Activated T-helper 1 cell treated with Interleukin-2 at 50 U/mL for 16 hours (primary cell): ENCODE results near the gene RPL31.

Source experiments
- DNase-seq: peaks from one replicate; pipeline ENCODE4 v3.0.0-alpha.2; 2020; ENCODE audit warnings: low read depth

RPL31 gene

DNA sequence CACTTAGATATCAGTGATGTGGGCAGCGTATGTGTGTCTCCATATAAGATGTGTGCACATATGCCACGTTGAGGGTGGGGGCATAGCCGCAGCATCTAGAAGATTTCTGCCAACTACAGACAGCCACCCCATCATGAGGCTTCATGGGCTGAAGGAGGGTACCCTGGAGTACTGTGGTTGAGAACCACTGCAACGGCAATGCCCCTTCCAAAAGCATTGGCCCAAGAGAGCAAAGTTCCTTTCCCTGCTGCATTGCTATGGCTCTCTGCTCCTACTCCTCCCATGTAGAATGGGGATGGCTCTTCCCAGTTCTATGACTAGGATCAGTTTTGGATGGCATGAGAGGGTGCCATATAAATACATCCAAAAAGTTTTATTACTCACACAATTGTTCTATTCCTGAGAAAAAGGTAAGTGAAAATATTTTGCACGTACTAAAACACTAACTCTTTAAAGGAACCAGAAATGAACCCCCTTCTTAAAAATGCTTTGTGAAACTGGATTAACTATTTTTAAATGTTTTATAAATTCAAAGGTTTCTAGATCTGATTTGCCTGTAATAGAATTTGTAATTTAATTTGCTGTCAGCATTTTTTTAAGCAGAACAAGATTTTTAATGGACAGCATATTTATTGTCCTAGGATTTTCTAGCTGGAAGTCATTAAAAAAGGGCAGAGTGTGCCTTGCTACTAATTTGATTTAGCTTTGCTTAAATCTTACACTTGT is 4.4 kb upstream of the RPL31 start:
- DNase-seq: no peak

DNA sequence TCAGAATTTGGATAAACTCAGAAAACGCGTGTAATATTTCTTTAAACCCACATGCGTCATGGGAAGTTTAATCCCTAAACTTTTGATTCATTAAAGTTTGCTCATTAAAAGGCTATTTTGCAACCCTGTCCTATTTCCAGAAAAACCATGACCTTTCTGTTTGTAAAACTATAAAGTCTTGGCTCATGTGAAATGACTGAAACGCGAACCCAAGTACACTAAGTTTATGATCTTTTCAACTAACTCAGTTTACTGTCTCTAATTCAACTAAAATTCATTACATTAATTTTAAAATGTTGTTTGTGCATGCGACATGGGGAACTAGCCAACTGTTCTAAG is 3.9 kb upstream of the RPL31 start:
- DNase-seq: no peak

GRCh38 chr2:100999995-101000394 is 2.1 kb upstream of the RPL31 start:
- no peak for DNase-seq

GRCh38 chr2:101002562-101003277 is 631 bp downstream of the RPL31 start:
- DNase-seq: no peak

DNA sequence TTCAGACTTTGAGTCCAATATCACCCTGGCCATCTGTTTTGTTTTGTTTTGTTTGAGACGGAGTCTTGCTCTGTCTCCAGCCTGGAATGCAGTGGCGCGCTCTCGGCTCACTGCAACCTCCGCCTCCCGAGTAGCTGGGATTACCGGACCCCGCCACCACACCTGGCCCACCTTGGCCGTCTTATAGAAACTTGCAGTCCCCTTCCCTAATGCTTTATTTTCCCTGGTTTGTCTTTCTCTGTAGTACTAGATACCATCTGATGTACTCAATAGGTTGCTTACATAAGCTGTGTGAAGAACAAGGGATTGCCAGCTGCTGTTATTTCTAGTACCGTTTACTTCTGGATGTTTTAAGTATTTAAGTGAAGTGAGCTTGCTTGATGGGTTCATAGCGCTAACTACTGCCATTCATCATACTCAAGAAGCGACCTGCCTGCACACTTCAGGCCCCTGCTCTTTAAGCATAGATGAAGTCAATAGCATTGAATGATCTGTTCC is 1.2 kb downstream of the RPL31 start:
- no peak for DNase-seq

DNA sequence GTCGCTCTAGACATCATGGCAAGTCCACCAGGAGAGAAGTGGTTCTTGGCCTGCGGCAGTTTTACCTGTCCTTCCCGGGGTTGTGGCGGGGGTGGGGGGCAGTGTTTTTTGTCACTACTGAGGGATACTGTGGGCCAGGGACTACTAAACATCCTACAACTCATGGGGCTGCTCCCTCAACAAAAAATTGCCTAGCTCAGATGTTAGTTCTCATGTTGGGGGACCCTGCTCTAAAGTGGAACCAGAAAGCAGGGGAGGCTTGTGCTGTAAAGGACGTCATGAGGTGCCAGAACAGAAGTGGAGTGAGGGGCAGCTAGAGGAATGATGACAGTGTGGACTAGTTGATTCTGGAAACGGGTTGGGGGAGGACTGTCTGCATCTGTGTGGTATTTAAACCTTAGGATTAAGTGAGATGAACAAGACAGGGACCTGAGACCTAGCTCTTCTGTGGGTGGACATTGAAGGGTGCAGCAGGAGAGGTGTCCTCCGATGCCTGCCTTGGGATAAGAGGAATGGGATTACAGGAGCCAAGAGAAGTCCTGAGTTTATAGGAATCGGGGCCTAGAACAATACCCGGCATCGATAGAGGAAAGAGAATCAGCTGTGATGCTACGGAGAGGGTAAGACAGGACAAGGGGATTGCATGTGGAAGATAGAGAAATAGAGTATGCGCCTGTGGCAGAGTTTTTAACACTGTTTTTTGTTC is 2.7 kb downstream of the RPL31 start:
- DNase-seq: no peak

GRCh38 chr2:101006065-101006715 is 4.1 kb downstream of the RPL31 start:
- DNase-seq: no peak

GRCh38 chr2:101007415-101008345 is 5.6 kb downstream of the RPL31 start:
- DNase-seq: no peak

- no peak for DNase-seq
These were observed 9.1 kb downstream of the RPL31 start for GRCh38 chr2:101011152-101011551.

DNA sequence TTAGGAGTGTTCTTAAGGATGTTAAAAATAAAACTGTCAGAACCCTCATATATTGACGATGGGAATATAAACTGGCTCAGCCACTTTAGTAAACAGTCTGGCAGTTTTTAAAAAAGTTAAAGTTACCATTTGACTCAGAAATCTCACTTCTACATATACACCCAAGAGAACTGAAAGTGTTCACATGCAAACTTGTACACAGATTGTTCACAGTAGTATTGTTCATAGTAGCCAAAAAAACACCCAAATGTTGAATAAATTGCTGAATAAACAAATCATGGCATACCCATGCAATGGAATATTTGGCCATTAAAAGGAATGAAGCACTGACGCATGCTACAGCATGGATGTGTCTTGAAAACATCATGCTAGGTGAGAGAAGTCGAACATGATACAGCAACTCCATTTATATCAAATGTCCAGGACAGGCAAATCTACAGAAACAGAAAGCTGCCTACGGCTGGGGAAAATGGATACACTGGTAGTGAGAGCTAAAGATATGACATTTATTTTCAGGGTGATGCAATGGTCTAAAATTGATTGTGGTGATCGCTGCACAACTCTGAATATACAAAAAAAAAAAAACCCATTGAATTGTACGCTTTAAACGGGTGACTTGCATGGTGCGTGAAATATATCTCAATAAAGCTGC is 10.1 kb downstream of the RPL31 start:
- DNase-seq: no peak

DNA sequence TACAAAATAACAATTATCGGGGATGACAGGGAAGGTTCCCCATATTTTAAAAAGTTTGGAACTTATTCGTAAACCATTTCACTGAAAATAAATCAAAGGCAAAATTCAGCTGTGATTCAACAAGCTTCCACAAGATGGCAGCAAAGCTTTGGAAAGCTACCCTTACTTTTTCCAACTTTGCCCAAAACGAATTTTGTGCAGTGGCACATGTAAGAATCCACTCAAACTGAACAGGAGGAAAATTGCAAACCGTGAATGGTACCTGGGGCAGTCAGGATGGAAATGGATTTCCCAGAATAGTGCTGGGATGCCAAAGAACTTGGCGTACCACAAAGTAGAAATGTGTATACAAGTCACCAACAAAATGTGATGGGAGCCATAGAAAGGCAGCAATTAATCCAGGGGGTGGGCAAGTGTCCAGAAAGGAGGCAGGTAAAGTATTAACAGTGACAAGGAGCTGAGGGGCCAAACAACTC is 10.7 kb downstream of the RPL31 start:
- DNase-seq: no peak

DNA sequence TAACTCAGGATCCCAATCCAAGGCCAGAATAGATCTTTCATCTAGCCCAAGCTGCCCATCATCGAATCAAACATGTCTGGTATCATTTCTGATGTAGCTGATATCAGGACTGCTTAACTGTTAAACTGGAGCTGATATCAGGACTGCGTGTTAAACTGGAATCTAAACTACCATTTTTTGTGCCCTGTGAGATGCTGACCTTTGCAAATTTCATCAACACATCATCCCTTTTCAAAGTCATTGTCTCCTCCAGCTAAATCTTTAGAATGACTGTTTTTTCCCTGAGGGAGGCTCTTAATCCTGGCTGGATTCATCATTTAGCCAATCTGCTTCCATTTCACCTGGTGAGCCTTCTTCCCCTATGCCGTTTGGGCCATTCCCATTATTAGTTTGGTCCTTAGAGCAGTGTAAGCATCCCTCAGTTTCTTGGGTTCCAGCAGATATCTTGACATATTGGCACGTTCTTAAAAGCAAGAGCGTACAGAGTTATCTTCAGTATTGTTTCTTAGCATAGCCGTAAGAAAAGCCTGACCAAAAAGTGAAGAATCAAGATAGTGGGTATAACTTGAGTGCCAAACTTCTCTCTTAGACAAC is 12.3 kb downstream of the RPL31 start:
- no peak for DNase-seq

- DNase-seq: no peak
These were observed 15.3 kb downstream of the RPL31 start for GRCh38 chr2:101017371-101017770.

- no peak for DNase-seq
These were observed 16.8 kb downstream of the RPL31 start for GRCh38 chr2:101018934-101019333.

GRCh38 chr2:101022221-101022620 is 20.1 kb downstream of the RPL31 start:
- DNase-seq: no peak

DNA sequence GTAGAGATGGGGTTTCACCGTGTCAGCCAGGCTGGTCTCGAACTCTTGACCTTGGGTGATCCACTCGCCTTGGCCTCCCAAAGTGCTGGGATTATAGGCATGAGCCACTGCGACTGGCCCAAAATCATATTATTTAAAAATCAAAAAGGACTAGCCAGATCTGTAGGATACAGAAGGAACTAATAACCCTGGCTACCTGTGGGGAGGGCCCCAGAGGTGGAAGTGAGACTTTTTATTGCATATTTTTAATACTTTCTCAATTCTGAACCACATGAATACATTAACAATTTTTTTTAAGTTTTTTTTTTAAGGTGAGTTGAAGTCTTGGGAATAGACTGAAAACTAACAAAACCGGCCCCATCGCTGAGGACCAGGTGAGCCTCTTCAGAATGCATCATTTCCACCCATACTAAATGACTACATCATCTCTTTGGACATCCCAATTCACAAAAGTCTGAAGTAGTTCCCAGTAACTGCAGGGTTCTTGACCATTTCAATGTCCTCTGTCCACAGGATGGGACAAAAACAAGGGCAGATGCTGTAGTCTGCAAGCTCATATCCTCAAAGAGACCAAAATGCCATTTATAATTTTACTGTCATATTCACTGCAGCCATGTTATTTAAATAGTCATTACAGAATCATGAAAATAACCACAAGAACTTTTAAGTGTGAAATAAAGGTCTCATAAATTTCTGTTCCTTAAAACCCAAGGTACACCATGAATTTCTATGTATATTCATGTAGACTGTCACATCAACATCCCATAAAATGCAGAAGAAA is 21.4 kb downstream of the RPL31 start:
- DNase-seq: no peak

DNA sequence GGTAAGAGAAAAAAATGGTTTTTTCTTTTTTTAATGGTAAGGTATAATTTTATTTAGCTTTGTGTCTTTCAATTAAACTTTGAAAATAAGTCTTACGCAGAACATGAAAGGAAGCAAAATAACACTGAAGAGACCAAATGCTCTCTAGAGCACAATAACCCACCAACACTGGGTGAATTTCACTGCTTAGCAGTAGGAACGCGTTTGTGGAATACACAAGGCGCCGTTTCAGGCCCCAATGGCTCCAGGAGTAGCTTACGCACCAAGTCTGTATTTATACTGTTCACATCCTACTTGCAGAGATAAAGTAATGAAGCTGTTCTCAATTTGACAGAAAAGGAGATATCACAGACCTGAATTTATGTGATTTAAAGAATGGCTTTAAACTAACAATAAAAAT is 23.5 kb downstream of the RPL31 start:
- DNase-seq: no peak

DNA sequence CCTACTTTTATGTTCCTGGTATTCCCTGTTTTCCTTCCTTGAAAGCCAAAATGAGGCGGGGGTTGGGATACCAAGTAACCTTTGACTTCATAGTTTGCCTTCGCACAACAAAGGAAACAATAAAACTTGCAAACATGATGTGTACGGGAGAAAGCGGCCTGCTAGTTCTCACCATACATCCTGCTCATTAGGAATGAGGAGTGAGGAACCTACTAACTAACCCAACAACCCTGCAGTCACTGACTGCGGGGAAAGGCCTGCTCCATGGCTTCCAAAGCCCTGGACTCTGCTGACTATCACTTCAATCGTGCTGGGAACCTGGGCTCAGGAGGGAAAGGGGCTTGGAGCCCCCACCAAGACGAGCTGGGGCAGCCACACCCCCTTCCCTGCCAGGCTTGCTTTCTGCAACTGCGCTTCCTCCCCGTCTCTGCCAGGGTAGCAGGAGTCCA is 24.2 kb downstream of the RPL31 start:
- no peak for DNase-seq

DNA sequence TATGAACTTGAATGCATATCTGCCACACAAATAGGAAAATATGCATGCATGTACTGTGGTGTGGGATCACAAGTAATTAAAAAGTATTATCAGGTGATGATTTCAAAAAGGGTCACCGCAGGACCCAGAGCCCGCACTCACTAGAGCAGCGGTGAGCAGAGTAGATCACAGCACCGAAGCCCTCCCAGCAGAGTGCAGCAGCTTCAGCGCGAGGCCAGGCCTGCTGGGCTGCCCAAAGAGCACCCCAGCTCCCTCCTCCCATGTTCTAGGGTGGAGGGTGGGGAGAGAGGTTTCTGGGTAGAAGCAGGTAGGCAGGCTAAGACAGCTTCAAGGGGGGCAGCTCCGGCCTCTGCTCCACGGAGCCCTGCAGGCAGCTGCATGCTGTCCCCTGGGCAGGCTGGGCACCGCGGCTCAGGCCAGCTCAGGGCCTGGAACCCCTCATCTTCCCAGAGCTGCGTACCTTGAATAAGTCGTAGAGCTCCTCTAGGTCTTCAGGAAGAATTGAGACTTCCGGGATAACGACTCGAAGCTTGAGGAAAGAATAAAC is 24.9 kb downstream of the RPL31 start:
- no peak for DNase-seq
